MM.1S (cell line): ENCODE results near the gene TRMU.

Source experiments
- EZH2 ChIP-seq: fragments of 300-600 bp; sonication (generic); optimal IDR thresholded peaks from 2 replicates; pipeline ENCODE3; 2017; ENCODE audit warnings: low read depth, mild to moderate bottlenecking, antibody characterized with exemption, low read length, mixed read lengths
- EZH2phosphoT487 ChIP-seq: fragments of 300-600 bp; sonication (generic); IDR thresholded peaks from 2 replicates; pipeline ENCODE4 v1.6.1; 2018; ENCODE audit warnings: antibody characterized with exemption, low read length
- TF ChIP-seq, protein P1 (sequence below): fragments of 300-600 bp; sonication (generic); IDR thresholded peaks from 2 replicates; pipeline ENCODE4 v1.5.1; 2016; ENCODE audit warnings: antibody characterized with exemption, low read length, mixed read lengths

- TF ChIP-seq, protein P1, sequence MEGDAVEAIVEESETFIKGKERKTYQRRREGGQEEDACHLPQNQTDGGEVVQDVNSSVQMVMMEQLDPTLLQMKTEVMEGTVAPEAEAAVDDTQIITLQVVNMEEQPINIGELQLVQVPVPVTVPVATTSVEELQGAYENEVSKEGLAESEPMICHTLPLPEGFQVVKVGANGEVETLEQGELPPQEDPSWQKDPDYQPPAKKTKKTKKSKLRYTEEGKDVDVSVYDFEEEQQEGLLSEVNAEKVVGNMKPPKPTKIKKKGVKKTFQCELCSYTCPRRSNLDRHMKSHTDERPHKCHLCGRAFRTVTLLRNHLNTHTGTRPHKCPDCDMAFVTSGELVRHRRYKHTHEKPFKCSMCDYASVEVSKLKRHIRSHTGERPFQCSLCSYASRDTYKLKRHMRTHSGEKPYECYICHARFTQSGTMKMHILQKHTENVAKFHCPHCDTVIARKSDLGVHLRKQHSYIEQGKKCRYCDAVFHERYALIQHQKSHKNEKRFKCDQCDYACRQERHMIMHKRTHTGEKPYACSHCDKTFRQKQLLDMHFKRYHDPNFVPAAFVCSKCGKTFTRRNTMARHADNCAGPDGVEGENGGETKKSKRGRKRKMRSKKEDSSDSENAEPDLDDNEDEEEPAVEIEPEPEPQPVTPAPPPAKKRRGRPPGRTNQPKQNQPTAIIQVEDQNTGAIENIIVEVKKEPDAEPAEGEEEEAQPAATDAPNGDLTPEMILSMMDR: no peak
- TF ChIP-seq EZH2 (no peak), EZH2phosphoT487 (no peak)
These were observed 55.3 kb downstream of the TRMU start for GRCh38 chr22:46390652-46391301.
